GM18520 (cell line): ENCODE data around the gene TOGARAM2.
"Not testable (repeated sequence)": the region's sequence is repeated elsewhere in the genome, so short reads cannot be mapped to it uniquely, and the experiment has no call there.

ENCODE experiments used
- ATAC-seq: cut with Tn5 transposase; IDR thresholded peaks from one replicate; pipeline ENCODE4 v1.9.1; 2021; ENCODE audit not compliant: unreplicated experiment

TOGARAM2 gene

GRCh38 chr2:29070526-29070925 is 89.4 kb downstream of the TOGARAM2 start:
- ATAC-seq: no peak

DNA sequence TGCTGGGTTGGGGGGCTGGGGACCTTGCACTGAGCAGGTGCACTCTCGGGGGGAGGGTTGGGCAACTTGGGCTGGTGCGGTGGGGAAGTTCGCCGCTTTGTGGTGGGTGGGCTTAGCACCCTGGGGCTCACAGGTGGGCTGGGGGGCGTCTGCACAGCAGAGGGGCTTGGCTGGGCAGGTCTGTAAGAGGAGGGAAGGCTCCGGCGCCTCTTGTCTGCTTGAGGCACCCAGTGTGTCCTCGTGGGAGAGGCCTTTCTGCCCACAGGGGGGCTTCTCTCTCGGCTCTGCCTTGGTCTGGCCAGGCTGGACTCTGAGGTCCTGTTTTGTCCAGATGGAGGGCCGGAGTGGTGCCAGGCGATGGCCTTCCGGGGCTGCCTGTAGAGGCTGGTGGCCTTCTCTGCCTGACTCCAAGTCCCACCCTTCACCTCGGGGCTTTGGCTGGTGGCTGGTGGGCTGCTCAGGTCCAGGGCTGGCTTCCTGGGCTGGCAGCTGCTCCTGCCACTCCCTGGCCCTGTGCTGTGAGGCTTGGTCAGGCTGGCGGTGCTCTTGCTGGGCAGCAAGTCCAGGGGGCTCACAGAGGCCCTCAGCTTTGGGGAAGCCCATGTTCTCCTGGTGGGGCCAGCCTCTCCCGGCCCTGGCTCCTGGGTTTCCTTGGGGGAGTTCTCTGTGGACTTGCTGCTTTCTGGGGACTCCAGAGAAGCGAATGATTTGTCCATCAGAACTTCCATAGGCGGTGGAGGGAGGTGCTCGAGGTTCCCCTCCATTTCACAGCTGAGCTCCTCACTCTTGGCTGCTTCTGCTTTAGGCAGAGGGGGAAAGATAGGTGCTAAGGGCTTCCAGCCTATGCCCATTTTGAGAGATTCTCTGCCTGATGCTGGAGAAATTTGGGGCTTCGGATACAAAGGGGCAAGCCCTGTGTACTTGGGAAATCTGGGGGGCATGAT is 90.2 kb downstream of the TOGARAM2 start:
- no peak for ATAC-seq

- ATAC-seq: no peak
These were observed 91.2 kb downstream of the TOGARAM2 start for GRCh38 chr2:29072251-29072650.

DNA sequence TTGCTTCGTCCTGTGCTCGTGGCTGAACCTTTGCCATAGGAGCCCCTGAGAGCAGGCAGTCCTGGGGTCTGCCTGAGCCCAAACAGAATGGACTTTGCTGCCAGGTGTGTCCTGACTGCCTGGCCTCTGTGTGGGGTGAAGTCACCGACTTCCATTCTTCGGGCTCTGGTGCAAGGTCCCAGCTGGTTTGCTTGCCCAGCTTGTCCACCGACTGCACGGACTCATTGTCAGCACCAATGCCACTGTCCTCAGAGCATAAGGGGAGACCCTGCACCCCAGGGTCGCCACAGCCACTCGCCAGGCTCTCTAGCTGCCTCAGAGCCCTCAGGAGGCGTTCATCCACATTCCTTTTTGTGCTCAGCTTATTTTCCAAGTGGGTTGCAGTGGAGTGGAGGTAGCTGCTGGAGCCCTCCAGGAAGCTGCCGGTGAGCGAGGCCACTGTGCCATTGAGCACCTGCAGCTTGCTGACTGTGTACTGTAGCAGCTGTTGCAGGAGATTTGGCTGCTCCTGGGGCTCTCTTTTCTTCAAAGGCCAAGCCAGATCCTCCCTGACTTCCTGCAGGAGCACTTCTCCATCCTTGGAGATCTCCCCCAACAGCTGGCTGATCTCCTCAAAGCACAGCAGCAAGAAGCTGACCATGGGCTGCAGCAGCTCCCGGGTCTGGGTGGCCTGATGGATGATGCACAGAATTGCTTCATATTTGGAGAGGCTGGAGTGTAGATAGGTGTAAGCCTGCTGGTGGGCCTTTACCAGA is 92.0 kb downstream of the TOGARAM2 start:
- no peak for ATAC-seq

GRCh38 chr2:29073933-29074332 is 92.8 kb downstream of the TOGARAM2 start:
- no peak for ATAC-seq

DNA sequence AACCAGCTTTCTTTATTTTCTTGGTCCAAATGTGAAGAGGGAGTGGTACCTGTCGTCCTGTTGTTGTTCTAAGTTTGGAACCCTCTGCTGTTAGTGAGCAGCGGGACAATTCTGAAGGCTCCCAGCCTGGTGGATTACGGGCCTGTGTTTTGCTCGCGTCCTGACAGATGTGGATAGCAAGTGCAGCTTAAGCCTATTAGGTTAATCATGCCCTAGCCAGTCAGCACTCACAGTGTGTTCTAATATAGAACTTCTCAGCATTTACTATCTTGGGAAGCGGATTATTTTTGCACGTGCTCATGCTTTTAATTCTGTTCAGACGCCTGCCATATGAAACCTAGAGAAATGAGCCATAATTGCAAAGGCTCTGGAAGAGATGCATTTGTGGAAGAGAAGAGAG is 93.3 kb downstream of the TOGARAM2 start, which contains the start of gene PCARE:
PCARE (minus strand) TSS at position 113 of the 400 bp plus-strand sequence. CDS start 262 bp downstream, outside the sequence.
- no peak for ATAC-seq

DNA sequence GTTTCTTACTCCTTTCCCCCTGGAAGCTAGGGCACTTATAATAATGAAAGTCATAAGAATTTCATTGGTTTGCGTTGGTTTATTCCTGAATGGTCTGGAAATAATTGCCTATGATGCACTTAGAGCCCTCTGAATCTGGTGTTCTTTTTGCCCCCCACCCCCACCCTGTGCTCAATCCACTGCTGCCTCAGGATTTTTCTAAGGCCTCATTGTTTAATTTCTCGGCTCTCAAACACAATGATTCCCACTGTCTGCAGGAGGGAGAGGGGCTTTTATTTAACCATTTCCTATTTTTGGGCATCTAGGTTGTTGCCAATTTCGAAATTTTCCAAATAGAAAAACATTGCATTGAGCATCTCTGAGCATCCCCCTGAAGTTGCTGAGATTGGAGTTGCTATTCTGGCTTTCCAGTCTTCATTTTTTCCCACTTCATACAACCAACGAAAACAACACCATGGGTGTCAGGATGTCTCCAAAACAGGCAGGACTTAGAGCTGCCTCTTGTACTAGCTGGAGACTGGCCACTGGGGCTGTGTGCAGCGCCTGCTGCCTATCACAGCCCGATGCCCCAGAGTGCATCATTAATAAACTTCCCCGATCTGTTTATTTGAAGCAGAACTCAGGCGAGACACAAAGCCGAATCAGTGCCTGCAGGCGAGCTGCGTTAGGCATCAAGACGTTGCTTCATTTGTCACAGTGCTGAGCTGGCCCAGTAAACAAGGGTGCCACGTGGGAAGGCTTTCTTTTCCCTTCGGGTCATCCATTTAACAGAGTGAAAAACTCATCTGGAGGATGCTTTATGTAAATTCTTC is 95.0 kb downstream of the TOGARAM2 start:
- ATAC-seq: no peak

GRCh38 chr2:29079887-29080286 is 98.8 kb downstream of the TOGARAM2 start:
- no peak for ATAC-seq

DNA sequence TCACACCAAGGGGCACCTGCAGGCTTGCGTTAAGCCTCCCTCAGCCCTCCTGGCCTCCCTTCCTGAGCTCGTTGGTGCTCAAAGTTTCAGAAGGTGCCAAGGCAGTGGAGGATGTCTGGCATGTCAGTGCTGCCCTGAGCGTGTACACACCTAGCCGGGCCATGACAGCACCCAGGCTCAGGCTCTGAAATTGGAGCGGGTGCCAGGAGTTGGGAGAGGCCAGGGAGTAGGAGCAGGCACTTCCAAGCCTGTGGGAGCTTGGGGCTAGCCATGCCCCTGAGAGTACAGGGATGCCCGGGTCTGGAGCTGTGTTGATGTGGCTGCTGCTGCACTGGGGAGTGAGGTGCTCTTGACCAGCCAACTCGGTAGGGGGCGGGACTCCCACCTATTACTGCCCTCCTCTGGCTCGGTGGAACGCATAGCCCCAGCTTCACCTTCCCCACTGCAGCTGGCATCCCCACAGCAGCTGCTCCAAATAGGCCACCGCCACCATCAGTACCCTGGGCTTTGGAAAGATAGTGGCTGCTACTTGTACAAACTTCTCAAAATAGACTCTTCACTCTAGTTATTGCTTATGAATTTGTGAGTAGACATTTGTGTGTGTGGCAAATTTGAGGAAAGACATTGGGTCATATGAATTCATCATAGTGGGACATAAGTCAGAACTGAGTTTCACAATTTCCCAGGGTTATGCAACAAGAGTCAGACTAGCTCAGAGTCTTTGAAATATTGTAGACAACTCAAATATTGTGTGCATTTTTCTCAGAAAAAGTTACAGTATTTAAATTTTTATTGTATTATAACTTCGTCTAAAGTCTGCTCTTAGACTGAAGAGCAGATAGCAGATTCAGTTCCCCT is 100.0 kb downstream of the TOGARAM2 start:
- ATAC-seq: no peak

- no peak for ATAC-seq
These were observed 101.9 kb downstream of the TOGARAM2 start for GRCh38 chr2:29082804-29083495.

GRCh38 chr2:29084554-29084953 is 103.5 kb downstream of the TOGARAM2 start:
- ATAC-seq: no peak

DNA sequence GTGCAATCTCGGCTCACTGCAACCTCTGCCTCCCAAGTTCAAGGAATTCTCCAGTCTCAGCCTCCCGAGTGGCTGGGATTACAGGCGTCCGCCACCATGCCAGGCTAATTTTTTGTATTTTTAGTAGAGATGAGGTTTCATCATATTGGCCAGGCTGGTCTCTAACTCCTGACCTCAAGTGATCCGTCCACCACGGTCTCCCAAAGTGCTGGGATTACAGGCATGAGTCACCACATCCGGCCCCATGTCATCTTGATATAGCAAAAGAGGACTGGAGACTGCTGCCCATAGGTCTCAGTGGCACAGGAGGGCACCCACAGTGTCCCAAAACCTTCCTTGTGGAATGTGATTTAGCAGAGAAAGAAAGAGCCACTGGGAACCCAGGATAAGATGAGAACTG is 109.2 kb downstream of the TOGARAM2 start:
- not testable (repeated sequence) for ATAC-seq

DNA sequence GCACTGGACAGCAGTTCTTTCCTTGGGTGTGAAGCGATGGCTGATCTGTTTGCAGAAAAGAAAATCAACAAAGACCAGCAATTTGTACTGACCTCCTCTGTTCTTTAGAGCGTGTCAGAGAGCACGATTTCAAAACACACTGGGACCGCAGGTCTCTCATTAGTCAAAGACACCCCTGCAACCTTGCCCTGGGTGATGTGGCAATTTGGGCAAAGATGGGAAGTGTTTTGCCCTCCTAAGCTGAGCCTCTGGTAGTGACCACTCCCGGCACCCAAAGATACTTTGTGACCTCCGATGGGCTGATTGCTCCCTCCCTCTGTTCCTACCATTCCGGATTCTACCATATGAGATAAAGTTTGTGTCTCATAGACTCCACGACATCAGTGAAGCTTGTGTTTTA is 115.9 kb downstream of the TOGARAM2 start:
- no peak for ATAC-seq

DNA sequence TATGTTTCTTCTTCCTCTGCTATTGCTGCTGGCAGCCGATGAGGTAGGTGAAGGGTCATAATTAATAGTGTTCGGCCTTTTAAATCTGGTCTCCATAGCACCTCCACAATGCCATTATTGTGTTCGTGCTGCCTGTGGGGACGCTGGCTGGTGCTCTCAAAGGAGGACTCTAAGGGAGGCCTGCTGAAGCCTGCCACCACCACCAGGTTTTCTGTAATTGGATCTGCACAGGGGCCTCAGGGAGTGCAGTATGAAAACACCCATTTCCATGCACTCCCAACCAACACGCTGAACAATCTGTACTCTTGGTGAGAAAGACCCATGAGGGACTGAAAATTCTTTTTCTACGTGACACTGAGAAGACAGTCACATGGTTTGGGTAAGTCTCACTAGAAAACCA is 116.5 kb downstream of the TOGARAM2 start:
- no peak for ATAC-seq

DNA sequence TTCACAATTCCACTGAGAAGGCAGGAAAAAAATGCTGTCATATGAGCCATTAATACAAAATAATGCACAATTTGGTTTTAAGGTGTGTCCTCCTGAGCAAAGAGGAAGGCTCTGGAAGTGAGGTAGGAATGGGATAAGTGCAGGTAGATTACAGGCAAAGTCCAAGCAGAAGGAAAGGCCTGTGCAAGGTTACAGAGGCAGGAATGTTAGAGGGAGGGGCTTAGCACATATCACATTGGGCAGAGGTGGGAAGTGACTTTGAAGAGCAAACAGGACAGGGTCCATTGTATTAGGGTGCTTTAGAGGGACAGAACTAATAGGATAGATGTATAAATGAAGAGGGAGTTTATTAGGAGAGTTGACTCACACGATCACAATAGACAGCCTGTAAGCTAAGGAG is 119.5 kb downstream of the TOGARAM2 start:
- ATAC-seq: no peak
